ENCODE measurements around the gene AKAP12. TPM values are rescaled to one million over a fixed set of nuclear protein-coding genes. Genes with fewer than 3 reads are reported as not detected.
A peak's percentile ranks its signal among the peaks of the same experiment; 100 is the strongest.
"Not testable (repeated sequence)": the region's sequence is repeated elsewhere in the genome, so short reads cannot be mapped to it uniquely, and the experiment has no call there.

Gene AKAP12
- total RNA-seq, 2 donors from 2014 or later = 27.7 to 40.1 TPM

DNA sequence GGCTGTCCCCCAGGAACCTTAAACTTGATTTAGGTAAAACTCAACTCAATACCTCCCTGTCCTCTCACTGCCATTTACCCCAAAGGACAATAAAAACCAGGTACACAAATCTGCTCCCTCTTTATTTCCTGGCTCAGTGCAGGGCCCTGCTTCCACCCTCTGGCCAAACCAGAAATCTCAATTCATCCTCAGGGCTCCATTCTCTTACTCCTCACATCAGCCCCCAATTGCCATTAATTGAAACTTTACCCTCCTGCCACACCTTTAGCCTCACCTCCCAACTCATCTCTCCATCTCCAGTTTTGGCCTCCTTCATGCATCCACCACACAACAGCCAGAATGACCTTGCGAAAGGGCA, 141.1 kb downstream of the AKAP12 start:
- no peaks in the 10 kb centered on the region for H3K9me3 ChIP-seq
- TF ChIP-seq, protein P1, sequence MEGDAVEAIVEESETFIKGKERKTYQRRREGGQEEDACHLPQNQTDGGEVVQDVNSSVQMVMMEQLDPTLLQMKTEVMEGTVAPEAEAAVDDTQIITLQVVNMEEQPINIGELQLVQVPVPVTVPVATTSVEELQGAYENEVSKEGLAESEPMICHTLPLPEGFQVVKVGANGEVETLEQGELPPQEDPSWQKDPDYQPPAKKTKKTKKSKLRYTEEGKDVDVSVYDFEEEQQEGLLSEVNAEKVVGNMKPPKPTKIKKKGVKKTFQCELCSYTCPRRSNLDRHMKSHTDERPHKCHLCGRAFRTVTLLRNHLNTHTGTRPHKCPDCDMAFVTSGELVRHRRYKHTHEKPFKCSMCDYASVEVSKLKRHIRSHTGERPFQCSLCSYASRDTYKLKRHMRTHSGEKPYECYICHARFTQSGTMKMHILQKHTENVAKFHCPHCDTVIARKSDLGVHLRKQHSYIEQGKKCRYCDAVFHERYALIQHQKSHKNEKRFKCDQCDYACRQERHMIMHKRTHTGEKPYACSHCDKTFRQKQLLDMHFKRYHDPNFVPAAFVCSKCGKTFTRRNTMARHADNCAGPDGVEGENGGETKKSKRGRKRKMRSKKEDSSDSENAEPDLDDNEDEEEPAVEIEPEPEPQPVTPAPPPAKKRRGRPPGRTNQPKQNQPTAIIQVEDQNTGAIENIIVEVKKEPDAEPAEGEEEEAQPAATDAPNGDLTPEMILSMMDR (IDR thresholded peaks at IDR 0.05) = no peak
- no peak for DNase-seq (ENCODE audit: low spot score)
- H3K36me3 ChIP-seq = no peaks in the 10 kb centered on the region
- peaks cover 0 to 10% of the 10 kb centered on the region in 2 donors for H3K4me1 ChIP-seq
- H3K4me3 ChIP-seq = no peak overlapping the region
- H3K27me3 ChIP-seq = no peaks in the 10 kb centered on the region
- H3K27ac ChIP-seq = peak overlapping the region in 1 of 2 donors; percentile 17

DNA sequence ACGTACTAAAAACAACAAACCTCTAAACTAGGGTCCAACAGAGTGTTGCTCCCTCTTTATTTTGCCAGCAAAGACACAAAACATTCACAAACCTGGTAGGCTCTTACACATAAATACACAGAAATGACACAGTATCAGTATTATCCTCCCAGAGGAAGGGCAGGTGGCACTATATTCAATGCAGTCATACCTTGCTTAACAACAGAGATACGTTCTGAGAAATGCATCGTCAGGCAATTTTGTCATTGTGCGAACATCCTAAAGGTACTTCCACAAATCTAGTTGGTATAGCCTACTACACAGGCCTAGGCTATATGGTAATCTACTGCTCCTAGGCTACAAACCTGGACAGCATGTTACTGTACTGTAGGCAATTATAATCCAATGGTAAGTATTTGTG, 142.0 kb downstream of the AKAP12 start:
- no peaks in the 10 kb centered on the region for H3K9me3 ChIP-seq
- no peak overlapping the region for H3K27ac ChIP-seq
- H3K36me3 ChIP-seq = no peaks in the 10 kb centered on the region
- H3K27me3 ChIP-seq = no peaks in the 10 kb centered on the region
- no peak for DNase-seq (ENCODE audit: low spot score)
- TF ChIP-seq, protein P1 (IDR thresholded peaks at IDR 0.05) = no peak
- peaks cover 0 to 10% of the 10 kb centered on the region in 2 donors for H3K4me1 ChIP-seq
- no peak overlapping the region for H3K4me3 ChIP-seq

DNA sequence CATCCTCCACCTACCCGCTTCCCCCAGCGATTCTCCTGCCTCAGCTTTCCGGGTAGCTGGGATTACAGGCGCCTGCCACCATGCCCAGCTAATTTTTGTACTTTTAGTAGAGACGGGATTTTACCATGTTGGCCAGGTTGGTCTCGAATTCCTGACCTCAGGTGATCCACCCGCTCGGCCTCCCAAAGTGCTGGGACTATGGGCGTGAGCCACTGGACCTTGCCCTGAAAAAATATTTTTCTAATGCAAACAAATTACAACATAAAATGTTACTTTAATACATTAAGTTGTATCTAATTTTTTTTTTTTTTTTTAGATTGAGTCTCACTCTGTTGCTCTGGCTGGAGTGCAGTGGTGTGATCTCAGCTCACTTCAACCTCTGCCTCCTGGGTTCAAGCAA, 142.9 kb downstream of the AKAP12 start:
- not testable (repeated sequence) for DNase-seq (ENCODE audit: low spot score); H3K4me3 ChIP-seq; H3K36me3 ChIP-seq; H3K4me1 ChIP-seq; H3K9me3 ChIP-seq; H3K27me3 ChIP-seq; H3K27ac ChIP-seq

DNA sequence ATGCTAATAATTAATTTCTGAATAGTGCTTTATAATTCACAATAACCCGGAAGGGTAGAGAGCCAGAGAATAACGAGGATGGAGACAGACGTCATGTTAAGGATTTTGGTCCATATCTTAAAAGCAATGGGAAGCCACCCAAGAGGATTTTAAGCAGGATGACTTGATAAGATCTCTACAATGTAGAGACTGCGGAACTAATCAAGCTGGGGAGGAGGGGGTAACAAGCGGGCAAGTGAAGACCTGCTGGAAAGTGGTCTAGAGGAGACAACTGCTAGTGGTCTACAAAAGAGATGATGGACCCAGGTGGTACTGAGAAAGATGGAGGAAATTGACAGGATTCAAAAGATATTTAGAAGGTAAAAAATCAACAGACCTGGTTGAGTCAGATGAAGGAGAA, 144.4 kb downstream of the AKAP12 start:
- Histone ChIP-seq H3K9me3 (no peaks in the 10 kb centered on the region), H3K27me3 (no peaks in the 10 kb centered on the region), H3K4me3 (no peak overlapping the region), H3K36me3 (no peaks in the 10 kb centered on the region), H3K4me1 (peaks cover 0 to 24% of the 10 kb centered on the region in 2 donors), H3K27ac (no peak overlapping the region)
- TF ChIP-seq, protein P1 (IDR thresholded peaks at IDR 0.05) = no peak
- DNase-seq (ENCODE audit: low spot score) = no peak

DNA sequence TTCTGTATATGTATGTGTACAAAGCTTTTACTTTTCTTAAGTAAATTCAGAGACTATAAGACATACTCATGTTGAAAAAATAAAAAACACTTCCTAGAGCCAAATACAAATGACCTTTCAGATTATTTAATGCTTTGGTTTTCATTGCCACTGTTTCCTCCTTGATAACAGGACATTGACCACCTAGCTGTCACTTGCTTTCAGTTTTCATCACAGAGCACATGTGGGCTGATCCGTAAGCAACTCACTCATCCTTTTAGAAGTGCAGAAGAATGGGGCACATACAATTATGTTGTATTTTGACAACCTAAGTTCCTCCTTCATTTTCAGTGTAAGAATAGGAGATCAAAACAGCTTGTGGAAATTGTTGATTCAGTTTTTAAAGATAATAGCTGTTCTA, 145.4 kb downstream of the AKAP12 start:
- H3K36me3 ChIP-seq = no peaks in the 10 kb centered on the region
- TF ChIP-seq, protein P1 (IDR thresholded peaks at IDR 0.05) = no peak
- no peak for DNase-seq (ENCODE audit: low spot score)
- no peaks in the 10 kb centered on the region for H3K9me3 ChIP-seq
- peaks cover 0 to 23% of the 10 kb centered on the region in 2 donors for H3K4me1 ChIP-seq
- no peak overlapping the region for H3K27ac ChIP-seq
- no peak overlapping the region for H3K4me3 ChIP-seq
- no peaks in the 10 kb centered on the region for H3K27me3 ChIP-seq

DNA sequence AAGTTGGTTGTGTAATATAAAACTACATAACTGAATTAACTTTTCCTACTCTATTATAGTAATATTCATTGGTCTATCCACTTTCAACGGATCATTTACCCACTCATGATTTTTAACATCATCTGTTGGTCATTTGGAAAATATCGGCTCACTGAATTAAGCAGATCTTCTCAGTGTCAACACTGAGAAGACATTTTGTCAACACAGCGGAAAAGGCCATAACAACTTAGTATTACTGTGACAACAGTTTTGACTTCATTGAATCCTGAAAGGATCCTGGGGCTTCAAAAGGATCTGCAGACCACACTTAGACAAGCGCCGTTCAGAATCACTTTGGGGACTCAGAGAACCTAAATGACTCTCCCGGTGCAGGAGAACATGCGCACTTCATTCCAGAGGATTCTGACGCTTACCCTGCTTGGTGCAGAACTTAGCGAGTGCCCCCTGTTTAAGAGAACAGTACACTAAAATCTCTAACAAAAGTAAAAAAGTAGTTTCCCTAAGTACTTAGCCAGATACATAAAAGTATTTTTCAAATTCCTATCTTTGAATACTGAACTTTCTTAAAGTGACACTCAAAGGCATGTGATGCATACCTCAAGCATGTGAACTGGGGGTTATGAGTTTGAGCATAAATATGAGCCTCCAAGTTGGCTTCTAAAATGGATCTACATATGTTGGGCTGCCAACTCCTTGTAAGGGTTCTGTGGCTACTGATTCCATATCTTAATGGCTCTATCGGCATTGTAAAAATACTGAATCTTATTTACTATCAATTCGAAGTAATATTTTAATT, 147.6 kb downstream of the AKAP12 start:
- no peak for DNase-seq (ENCODE audit: low spot score)
- Histone ChIP-seq H3K4me1 (peaks cover 0 to 20% of the 10 kb centered on the region in 2 donors), H3K27me3 (no peaks in the 10 kb centered on the region), H3K4me3 (no peak overlapping the region), H3K36me3 (no peaks in the 10 kb centered on the region), H3K27ac (no peak overlapping the region), H3K9me3 (no peaks in the 10 kb centered on the region)
- TF ChIP-seq, protein P1 (IDR thresholded peaks at IDR 0.05) = no peak
